GM10248 (cell line): Measurements from ENCODE around the gene PALLD.

ENCODE experiments used
- CTCF ChIA-PET: fragments of 300-600 bp; sonication (Branson Sonifier 250); formaldehyde crosslinking; extraction: SDS; loops from one replicate; lab custom pipeline; 2021; ENCODE audit warnings: antibody characterized with exemption; lab: Yijun Ruan, JAX
- POLR2A ChIA-PET: fragments of 350-650 bp; sonication (Branson Sonifier 250); formaldehyde crosslinking; extraction: SDS; loops from one replicate; lab custom pipeline; 2020; ENCODE audit warnings: antibody characterized with exemption; lab: Yijun Ruan, JAX
- DNase-seq: peaks from one replicate; pipeline ENCODE4 v3.0.0; 2012; ENCODE audit errors: extremely low spot score
- TF ChIP-seq, protein P1 (sequence below): IDR thresholded peaks from 2 replicates; pipeline ENCODE4 v1.5.1; 2012; ENCODE audit warnings: mild to moderate bottlenecking, low read depth; ENCODE audit errors: extremely low read depth, missing control alignments, control extremely low read depth

The PALLD gene

DNA sequence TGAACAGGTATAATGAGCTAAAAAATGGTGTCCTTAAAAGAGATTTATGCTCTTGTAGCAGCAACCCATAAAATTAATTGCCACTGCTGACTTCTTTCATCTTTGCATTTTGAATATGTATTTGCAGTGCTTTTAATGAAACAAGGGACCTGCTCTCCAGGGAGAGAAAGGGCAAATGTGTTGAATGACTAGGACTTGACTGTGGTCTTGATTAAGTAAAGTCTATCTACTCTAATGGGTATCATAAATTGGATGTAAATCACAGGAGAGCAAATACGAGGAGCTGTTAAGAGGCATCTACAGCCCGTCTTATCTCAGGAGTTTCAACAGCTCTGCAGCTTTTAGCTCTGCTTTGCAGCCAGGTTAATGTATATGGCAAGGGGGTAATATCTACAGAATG is 216.4 kb downstream of the PALLD start:
- TF ChIP-seq, protein P1, sequence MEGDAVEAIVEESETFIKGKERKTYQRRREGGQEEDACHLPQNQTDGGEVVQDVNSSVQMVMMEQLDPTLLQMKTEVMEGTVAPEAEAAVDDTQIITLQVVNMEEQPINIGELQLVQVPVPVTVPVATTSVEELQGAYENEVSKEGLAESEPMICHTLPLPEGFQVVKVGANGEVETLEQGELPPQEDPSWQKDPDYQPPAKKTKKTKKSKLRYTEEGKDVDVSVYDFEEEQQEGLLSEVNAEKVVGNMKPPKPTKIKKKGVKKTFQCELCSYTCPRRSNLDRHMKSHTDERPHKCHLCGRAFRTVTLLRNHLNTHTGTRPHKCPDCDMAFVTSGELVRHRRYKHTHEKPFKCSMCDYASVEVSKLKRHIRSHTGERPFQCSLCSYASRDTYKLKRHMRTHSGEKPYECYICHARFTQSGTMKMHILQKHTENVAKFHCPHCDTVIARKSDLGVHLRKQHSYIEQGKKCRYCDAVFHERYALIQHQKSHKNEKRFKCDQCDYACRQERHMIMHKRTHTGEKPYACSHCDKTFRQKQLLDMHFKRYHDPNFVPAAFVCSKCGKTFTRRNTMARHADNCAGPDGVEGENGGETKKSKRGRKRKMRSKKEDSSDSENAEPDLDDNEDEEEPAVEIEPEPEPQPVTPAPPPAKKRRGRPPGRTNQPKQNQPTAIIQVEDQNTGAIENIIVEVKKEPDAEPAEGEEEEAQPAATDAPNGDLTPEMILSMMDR: no peak
- ChIA-PET CTCF (interaction anchor here (1.3 kb wide), 1 partner anchor 17 kb away, joined by 3 read pairs; no protein-coding TSS in a partner anchor), POLR2A (no interaction called here)
- DNase-seq: no peak

DNA sequence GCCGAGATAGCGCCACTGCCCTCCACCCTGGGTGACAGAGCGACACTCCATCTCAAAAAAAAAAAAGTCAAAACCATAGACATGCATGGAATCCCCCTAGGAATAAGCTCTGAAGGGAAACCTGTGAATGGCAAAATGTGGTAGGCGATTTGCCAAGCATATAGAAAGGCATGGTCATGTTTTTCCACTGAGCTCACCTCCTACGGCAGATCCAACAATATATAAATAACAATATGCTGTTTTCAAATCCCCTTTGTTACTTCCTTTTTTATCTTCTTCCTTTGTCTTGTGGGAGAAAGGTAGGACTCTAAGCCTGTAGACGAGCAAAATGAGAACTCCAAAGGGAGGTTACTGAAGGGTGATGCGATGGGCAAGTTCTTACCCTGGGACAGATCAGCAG is 219.0 kb downstream of the PALLD start:
- CTCF ChIA-PET: interaction anchor here (1.5 kb wide), 1 partner anchor 12 kb away, joined by 5 read pairs; no protein-coding TSS in a partner anchor
- no peak for DNase-seq
- TF ChIP-seq, protein P1: no peak
- POLR2A ChIA-PET: no interaction called here

DNA sequence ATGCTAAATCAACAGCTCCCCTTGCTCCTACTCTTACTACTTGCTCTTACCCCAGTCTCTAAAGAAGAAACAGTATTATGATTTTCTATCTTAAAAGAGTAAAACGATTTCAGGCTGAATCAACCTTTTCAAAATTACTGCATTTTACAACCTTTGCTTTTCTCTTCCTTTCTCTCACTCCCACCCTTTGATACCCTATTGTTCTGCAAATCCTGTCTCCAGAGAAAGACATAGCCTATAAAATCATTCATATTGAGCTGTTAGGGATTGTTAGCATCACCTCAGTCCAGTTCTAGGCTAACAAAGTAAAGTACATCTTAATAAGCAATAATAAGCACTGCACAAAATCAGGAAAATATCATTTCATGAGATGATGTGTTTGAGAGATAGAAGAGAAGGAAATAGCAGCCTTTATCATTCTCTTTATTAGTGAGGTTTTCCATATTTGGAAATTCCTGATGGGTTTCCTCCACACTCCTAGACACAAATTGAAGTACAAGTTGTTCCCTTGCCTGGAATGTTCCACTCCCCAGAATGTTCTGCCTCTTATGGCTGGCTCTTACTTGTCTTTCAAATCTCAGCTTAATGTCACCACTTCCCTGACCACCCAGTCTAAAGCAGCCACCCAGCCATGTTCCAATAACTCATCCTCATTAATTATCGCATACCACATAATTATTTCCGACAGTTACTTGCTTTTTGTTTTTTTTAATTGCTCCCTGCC is 219.7 kb downstream of the PALLD start:
- ChIA-PET POLR2A (no interaction called here), CTCF (interaction anchor here (1.5 kb wide), 1 partner anchor 11 kb away, joined by 5 read pairs; no protein-coding TSS in a partner anchor)
- TF ChIP-seq, protein P1: no peak
- no peak for DNase-seq

DNA sequence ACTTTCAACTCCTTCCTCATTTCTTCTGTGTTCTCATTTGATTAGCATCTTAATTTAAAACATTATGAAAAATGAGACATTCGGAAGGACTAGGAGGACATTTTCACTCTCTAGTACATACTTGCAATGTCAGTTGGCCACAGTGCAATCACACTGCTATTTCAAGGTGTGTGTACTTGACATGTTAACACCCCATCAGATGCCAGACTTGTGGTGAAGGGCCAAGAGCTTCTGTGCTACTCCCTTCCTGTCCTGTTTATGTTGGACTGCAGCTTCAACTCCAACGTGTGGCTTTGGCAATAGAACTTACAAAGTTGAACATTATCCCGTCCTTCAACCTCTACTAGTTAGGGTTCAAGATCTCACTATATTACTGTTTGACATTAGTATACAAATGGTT is 221.0 kb downstream of the PALLD start:
- POLR2A ChIA-PET: no interaction called here

DNA sequence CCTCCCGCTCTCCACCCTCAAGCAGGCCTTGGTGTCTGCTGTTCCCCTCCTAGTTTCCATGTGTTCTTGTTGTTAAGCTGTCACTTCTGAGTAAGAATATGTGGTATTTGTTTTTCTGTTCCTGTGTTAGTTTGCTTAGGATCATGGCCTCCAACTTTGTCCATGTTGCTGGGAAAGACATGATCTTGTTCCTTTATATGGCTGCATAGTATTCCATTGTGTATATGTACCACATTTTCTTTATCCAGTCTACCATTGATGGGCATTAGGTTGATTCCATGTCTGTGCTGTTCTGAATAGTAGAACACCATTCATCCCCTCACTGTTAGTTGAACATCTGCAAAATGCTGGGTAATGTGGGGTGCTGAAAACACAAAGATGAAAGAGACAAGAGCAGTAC is 222.9 kb downstream of the PALLD start:
- ChIA-PET POLR2A (no interaction called here), CTCF (interaction anchor here (0.8 kb wide), 1 partner anchor 9 kb away, joined by 3 read pairs; no protein-coding TSS in a partner anchor)
- DNase-seq: no peak
- TF ChIP-seq, protein P1: no peak

More for the DNA sequence above, 221.0 kb downstream of the PALLD start:
- TF ChIP-seq, protein P1: no peak
- CTCF ChIA-PET: no interaction called here
- DNase-seq: no peak

DNA sequence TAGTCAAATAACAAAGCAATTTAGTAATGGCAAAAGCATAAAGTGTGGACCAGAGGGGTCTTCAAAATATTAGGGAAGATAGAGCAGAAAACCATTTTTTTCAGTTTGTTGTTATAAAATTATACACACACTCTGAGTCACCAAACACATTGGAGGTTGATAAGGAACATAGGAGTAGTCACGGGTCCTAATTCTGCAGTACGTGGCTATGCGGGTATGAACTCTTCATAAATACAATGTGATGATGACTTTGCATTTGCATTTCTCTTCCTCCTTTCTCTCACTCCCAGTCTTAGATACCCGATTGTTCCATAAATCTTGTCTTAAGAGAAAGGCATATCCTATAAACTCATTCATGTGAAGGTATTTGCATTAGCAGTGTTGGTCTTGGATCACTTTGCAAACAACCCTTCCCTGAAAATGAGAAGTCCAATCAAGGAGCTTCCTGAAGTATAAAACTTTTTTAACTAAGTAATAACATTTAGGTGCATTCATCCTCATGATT is 223.6 kb downstream of the PALLD start:
- TF ChIP-seq, protein P1: no peak
- POLR2A ChIA-PET: no interaction called here
- no peak for DNase-seq
- CTCF ChIA-PET: interaction anchor here (0.8 to 1.5 kb wide), 3 partner anchors 9 to 10 kb away, joined by 3 to 5 read pairs (median 3); no protein-coding TSS in a partner anchor
